SK-N-MC (cell line): Measurements from ENCODE around the gene CFAP70.

Experiments used
- EZH2 ChIP-seq: fragments of 200-600 bp; sonication (generic); IDR thresholded peaks from one replicate; pipeline ENCODE4 v1.6.1; 2017; ENCODE audit warnings: antibody characterized with exemption
- FOXP2 ChIP-seq: optimal IDR thresholded peaks from 2 replicates; pipeline ENCODE3; 2011; ENCODE audit warnings: mild to moderate bottlenecking, moderate library complexity; ENCODE audit not compliant: insufficient read depth; ENCODE audit errors: extremely low read length, control extremely low read depth
- POLR2AphosphoS5 ChIP-seq: IDR thresholded peaks from 2 replicates; pipeline ENCODE4 v1.6.1; 2012; ENCODE audit warnings: mild to moderate bottlenecking, low read depth, low read length, borderline replicate concordance

GRCh38 chr10:73246322-73246645 is 112.4 kb downstream of the CFAP70 start:
- no peak for TF ChIP-seq POLR2AphosphoS5
- no peak for TF ChIP-seq FOXP2
- no peak for TF ChIP-seq EZH2
